ENCODE measurements around the gene IGF2BP3.
"Not testable (repeated sequence)": the region's sequence is repeated elsewhere in the genome, so short reads cannot be mapped to it uniquely, and the experiment has no call there.

The IGF2BP3 gene

DNA sequence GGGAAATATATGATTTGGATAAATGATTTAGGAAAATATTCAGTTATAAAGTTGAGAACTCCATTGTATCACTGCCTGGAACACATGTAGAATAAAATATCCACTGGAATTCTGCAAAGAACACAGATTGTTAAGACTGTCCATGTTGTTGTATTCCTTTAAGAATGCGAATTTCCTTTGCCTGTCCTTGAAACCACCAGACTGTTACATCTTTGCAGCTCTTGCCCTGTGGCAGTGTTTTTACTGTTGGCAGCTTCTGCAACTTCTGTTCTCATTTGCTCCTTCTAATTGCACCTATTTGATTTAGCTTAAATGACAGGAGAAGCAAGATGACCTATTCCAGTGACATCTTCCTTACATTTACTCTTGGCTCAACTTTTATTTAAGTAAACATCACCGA is 131.4 kb downstream of the IGF2BP3 start:
- no peak for DNase-seq (ENCODE audit: low spot score)

DNA sequence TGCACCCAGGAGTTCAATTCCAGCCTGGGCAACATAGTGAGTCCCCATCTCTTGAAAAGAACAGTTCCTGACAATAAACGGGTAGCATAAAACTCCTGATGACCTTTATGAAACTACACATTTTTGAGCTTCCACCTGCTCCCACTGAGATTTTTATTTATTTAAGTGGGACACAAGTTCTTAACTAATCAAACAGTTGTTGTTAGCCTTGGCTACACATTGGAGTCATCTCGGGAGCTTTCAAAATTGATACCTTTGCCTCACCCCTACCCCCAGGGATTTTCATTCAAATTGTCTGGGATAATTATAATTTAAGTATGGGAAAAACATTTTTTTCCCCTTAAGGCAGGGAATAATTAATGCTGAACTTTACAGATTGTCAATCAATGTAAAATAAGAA is 131.9 kb downstream of the IGF2BP3 start:
- DNase-seq (ENCODE audit: low spot score): no peak

DNA sequence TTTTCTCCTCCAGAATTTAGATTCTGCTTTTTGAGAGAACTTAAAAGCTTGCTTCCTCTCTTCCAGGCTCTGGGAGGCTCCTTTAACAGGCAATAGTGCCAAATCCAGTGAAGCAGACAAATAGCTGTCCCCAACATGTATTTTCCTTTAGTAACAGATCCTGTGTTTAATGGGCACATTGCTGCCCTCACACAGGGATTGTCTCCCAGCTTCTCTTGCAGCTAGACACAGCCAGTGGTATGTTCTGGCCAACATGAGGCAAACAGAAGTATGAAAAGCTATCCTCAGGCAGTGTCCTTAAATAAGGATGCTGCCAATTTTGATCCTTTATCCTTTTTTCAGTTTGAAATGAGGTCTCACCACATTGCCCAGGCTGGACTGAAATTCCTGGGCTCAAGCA is 132.9 kb downstream of the IGF2BP3 start:
- DNase-seq (ENCODE audit: low spot score): no peak

DNA sequence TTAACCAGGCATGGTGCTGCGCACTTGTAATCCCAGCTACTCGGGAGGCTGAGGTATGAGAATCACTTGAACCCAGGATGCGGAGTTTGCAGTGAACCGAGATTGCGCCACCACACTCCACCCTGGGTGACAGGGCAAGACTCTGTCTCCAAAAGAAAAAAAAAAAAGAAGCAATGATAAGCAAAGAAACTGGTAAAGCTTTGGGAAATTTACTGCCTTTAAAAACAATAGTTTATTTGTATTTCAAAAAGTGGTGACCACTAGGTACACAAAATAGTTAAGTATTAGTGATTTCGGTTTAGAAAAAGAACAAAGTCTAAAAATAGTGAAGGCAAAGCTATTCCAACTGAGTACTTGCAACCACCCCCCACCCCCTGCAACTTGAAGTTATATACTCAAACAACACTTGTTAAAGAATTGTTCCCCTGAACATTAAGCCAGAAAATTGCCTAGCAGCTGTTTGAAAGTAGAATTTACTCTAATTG is 133.4 kb downstream of the IGF2BP3 start:
- DNase-seq (ENCODE audit: low spot score): no peak

DNA sequence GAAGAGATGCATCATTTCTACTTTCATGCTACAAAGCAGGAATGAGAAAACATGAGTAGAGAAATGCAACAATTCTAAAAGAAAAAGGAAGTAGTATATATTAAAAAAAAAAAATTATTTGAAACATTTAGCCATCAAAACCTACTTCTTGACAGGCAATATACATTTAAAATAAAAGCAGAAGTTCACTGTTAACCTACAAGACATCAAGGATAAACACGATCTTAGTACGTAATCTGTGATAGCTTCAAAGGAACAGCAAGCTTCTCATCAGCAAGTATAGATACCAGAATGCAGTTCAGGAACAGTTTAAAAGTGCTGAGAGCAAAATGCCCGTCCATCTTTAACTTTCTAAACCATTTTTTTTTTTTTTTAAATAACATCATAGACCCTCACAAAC is 134.2 kb downstream of the IGF2BP3 start:
- no peak for DNase-seq (ENCODE audit: low spot score)

DNA sequence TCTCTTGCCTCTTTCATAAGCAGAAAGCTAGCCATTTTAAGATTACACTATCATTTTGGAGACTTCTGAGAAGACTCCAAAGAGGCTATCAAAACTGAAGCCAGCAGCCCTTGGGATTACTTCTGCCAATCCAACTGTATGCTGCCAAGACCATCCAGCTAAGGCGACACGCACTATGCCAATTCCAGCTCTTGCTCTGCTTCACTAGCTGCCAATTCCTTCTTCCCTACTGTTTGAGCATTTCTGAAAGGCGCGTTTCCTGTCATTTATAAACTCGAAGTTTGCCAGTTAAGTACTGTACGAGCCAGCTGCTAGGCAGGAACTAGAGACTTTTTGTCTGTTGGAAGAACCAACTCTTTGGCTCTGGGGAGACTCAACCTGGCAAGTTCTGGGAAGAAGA is 134.7 kb downstream of the IGF2BP3 start:
- no peak for DNase-seq (ENCODE audit: low spot score)

DNA sequence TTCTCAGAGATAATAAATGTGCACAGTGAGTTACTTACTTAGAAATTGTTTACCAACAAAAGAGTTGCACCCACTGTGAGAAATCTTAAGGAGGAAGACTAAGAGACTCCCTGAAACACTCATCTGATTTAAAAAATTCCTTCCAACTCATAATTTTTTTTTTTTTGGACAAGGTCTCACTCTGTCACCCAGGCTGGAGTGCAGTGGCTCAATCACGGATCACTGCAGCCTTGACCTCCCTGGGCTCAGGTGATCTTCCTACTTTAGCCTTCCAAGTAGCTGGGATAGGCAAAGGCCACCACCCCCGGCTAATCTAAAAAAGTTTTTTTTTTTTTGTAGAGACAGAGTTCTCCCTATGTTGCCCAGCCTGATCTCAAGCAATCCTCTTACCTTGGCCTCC is 135.2 kb downstream of the IGF2BP3 start:
- no peak for DNase-seq (ENCODE audit: low spot score)

DNA sequence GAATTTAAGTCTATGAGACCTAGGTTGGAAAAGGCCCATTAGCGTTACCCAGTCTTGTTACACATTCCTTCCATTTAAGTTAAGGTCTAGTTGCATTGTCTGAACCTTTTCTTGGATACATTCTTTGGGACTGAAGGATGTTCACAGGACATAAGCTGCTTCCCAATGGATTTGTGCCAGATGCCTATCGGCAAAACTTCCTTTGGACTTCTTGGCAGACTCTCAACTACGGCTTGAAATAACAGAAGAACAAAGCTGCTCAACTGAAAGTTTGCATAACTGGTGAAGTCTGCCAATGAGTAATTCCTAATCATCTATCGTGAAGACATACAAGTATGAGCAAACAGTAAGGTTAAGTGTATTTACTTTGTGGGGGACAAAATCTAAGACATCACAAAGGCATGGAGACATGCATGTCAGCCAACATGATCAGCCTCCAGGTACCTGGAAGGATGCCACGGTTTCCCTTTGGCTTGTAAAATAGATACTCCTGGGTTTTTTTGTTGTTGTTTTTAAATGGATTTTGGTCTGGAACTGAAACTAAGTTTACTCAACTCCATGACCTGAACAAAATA is 135.7 kb downstream of the IGF2BP3 start:
- no peak for DNase-seq (ENCODE audit: low spot score)

DNA sequence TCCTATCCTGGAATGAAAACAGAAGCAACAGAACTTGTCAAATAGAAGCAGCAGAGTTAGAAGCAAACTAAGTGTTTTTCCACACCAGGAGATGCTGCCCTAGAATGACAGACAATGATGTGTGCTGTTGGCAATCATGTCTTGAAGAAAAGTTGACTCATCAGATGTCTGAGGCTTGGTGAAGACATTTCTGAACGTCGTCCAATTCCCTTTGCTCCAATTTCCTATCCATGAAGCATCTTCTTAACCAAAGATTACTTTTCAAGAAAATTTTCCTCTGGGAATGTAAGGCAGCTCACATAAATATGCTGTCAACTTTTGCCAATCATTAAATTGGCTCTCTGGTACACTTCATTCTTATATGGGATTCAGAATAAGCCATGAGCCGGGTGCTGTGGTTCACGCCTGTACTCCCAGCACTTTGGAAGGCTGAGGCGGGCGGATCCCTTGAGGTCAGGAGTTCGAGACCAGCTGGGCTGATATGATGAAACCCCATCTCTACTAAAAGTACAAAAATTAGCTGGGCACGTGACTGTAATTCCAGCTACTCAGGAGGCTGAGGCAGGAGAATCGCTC is 136.5 kb downstream of the IGF2BP3 start:
- DNase-seq (ENCODE audit: low spot score): no peak

DNA sequence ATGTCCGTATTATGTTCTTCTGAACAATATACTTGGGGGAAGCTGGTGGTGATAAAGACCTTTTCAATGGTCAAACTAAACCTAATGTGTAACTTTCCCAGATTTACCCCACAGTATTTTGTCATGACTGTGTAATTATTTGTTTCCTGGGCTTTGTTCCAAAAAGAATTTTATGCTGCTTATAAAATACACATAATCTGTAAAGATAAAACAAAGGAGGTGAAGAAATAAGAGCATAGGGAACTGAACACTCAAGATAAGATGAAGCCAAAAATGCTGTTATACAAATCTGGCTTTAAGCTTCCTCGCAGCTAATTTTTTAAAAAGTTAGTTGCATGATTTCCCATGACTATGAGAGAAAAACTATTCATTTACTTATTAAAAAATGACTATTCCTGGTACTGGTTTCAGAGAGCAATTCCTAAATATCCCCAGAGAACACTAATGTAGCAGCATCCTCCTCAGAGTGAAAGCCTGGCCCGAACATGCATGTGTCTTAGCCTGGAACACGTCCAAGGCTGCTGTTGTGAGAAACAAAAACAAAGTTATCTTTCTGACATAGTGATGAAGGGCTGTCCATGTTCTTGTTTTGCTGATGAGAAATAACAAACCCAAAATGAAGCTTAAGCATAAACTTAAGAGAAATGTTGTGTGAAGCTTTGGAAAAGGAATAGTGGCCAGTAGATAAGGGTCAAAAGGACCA is 137.2 kb downstream of the IGF2BP3 start:
- no peak for DNase-seq (ENCODE audit: low spot score)

DNA sequence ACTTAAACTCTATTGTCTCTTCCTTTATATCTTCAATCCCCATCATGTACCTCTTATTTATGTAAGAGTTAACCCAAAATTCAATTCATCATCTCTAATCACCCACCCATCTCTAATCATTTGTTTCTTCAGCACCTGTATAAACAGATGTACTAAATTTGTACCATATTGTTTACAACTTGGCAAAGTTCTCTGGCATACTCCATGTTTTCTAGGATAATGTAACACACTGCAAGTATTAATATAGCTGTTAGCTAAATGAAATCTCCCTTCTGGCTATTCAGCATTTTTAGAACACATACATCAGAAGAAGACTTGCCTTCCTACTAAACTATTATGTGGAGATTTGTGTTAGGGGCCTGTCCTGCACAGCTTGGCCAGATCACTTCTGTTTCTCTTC is 138.1 kb downstream of the IGF2BP3 start:
- DNase-seq (ENCODE audit: low spot score): no peak

DNA sequence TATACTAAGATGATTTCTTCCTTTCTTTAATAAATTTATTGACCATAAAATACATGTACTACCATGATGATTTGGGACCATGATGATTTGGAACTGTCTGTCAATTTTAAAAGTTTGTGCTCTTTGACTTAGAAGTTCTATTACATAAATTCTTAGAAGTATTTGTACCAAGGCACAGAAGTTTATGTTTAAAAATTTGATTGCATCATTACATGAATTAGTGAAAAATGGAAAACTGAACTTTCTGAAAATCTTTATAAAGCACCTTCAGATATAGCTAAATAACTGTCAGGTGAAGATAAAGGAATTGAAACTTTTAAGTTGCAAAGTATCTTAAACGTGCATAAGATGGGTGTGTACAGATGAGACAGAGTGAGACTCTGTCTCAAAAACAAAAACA is 139.2 kb downstream of the IGF2BP3 start:
- DNase-seq (ENCODE audit: low spot score): no peak

DNA sequence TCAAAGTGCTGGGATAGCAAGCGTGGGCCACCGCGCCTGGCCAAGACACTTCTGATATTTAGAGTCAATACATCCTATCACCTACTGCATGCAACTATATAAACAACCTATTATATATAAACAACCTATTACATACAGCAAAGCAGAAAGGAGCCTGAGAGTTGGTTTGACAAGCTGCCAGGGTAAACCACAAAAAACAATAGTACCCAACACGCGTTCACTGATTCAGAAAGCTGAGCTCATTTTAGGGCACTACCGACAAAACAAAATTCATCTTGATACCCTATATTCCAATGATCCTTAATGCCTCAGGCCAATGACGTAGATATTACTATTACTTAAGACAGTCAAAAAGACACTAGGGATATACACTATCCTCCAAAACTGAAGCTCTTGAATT is 154.9 kb downstream of the IGF2BP3 start:
- DNase-seq (ENCODE audit: low spot score): no peak

DNA sequence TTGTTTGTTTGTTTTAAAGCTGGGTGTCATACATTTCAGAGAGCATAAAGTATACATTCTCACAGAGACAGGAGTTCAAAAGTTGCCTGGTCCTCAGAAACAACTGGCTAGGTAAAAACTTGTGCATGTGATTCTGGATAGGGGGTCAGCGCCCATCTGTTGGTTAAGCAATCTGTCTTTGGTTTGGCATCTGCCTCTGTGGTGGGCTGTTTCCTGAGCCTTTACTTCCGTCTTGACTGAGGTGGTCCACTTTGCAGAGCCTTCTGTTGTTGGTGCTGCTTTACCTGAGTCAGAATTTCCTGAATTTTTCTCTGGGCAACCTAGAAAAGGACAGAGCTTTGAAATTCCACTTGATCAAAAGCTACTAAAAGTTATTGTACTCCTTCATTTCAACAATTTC is 158.2 kb downstream of the IGF2BP3 start:
- not testable (repeated sequence) for DNase-seq (ENCODE audit: low spot score)

DNA sequence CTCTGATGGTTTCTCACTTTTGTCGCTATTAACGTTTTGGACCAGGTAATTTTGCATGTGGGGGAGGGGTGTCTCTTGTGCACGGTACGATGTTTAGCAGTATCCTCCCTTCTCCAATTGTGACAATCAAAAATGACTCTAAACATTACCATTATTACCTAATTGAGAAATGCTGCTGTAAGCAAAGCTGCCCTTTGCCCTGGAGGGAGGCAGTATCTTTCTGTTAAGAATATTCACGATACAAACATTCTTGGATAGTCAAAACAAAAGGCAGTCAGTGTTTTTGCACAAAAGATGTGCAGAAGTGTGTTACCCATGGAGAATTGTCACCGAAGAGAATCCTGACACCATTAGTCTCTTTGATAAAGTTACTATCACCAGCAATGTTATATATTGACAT is 161.5 kb downstream of the IGF2BP3 start:
- no peak for DNase-seq (ENCODE audit: low spot score)

DNA sequence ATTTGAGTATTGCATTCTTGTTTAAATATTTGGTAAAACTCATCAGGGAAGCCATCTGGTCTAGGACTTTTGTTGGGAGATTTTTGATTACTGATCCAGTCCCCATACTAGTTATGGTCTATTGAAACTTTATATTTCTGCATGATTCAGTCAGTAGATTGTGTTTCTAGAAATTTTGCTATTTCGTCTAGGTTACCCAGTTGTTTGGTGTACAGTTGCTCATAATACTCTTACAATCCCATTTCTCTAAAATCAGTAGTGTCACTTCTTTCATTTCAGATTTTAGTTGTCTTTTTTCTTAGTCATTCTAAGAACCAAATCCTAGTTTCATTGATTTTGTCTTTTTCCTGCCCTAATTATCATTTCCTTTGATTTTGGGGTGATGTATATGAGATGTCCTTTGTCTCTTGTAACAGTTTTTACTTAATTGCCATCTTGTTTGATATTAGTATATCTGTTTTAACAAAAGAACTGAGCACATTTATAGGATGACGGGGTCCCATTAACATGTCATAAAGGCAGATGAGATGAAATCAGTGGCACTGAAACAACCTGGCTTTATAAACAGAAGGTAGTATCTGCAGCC is 163.3 kb downstream of the IGF2BP3 start:
- DNase-seq (ENCODE audit: low spot score): peak; percentile 36

DNA sequence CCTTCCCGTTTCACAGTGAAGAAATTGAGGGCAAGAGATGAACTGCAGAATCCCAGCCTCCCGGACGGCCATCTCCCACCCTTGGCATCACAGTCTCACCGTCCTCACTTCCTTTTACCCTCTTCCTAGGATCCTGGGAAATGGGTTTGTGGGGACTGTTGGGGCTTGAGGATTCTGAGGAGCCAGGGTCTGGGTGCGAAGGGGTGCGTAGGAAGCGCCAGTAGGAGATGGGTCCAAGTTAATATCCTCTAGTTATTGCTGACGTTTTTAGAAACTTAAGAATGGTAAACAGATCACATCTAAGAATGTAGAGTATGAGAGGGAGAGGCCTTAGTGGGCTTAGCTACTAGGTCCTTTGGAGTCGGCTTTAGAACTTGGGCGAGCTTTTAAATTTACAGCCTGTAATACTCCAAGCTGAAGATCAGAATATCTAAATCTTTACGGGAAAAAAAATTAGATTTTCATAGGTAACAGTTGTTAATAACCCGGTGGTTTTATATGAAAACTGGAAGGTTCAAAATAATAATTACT is 170.5 kb downstream of the IGF2BP3 start:
- DNase-seq (ENCODE audit: low spot score): no peak

DNA sequence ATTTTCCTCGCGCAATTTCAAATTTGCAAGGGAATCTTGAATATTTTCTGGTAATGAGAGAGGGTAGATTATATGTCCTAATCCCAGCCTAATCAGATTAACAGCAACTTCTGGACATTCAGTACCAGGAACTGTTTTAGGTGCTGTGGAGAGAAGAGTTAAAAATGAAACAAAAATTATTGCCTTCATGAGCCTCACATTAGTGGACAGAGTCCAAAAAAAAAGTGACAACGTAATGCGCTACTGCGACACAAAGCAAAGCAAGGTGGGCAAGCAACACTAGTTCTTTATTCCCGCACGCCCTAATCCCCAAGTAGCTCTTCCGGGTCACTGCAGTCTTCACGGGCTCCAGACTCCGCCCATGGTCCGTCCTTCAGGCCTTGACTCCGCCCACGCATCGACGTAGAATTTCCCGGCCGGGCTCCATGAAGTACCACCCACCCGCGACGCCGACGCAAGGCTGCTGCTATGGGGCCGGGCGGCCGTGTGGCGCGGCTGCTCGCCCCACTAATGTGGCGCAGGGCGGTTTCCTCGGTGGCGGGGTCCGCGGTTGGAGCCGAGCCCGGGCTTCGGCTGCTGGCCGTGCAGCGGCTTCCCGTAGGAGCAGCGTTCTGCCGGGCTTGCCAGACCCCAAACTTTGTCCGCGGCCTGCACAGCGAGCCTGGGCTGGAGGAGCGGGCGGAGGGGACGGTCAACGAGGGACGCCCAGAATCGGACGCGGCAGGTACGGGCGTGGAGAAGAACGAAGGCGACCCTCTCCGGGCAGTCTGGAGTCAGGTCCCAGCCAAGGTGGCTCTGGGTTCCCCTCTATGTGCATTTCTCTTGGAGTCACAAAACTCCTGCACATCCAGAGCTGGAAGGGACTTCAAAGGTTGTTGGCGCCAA is 171.2 kb downstream of the IGF2BP3 start, which contains the start of gene MALSU1:
Gene MALSU1, plus strand, starts transcription at position 455 of the 885 bp plus-strand sequence. Its CDS starts 14 bp downstream, at position 469.
- peak; percentile 98 for DNase-seq (ENCODE audit: low spot score)

DNA sequence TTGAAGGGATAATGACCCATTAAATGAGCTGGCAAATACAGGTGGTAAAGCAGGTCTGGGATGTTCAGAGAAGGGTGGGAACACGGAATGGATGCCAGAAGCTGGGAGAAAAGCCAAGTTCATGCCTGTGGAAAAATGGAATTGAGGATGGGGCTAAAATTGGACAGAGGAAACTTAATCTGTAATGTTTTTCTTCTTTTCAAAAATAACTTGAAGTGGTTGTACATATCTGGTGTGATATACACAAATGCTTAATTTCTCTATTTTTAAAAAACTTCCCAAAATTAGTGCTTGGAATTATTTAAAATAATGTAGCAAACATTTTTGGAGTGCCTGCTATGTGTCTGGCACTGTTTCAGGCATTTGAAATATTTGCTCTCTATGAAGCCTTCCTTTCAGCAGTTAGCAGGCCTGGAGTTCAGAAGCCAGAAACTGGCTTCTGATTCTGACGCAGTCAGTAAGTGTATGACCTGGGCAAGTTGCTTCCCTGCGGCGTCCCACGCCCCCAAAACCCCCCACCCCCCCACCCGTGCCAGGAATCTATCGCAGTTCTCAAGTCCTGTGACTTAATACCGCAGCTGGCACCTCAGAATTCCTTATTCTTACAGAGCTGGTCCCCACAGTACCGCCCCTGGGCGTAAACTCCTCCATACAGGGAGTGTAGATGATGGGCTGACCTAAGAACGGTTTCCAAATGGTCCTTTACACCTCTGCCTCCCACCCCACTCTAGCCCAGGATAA is 172.0 kb downstream of the IGF2BP3 start:
- no peak for DNase-seq (ENCODE audit: low spot score)

DNA sequence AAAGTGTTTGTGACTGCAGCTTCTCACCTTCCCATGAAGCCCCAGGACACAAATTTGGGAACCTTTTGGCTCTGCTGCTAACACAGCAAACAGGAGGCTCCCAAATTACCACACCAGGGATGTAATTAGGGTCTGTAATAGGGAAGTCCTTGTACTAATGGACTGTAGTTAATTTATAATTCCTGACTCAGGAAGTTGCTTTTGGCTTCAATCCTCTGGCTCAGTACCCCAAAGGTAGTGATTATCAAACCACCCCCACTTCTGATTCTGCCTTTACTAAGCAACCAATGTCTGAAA is 174.9 kb downstream of the IGF2BP3 start:
- DNase-seq (ENCODE audit: low spot score): no peak
